C1 segment of cervical spinal cord (tissue), 14 donors: ENCODE measurements around the gene MRPL28.
"Not testable (repeated sequence)": the region's sequence is repeated elsewhere in the genome, so short reads cannot be mapped to it uniquely, and the experiment has no call there.

Source experiments
- DNase-seq, 14 donors: peaks; one replicate each; lab custom pipeline; 2025; lab: John Stamatoyannopoulos, UW

Gene MRPL28

DNA sequence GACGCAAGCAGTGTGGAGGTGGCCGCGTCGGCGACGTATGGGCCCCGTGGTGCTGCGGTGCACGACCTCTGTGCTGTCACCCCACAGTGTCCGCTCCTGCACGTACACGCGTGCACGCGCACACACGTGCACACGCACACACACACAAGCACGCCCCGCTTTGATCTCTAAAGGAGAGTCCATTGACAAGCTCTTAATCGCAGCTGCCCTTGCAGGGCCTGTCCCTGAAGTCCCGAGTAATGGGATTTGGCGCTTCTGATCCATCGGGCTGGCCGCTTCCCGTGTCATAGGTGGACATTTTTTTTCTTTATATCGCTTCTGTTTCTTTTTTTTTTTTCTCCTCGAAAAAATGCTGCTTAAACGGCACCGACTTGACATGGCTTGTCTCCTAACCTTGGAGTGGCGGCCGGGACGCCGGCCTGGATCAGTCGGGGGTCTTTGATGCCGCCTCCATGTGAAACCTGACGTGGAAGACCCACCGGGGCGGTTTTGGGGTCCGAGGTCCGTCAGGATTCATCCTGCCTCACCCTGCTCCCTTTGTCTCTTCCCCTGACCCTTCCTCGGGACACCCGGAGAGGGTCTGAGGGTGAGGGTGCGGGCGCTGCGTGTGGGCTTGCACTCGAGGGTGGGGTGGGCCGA, 9.5 kb downstream of the MRPL28 start:
- no peak for DNase-seq

- no peak for DNase-seq
These were observed 10.3 kb downstream of the MRPL28 start for GRCh38 chr16:359871-360697.

DNA sequence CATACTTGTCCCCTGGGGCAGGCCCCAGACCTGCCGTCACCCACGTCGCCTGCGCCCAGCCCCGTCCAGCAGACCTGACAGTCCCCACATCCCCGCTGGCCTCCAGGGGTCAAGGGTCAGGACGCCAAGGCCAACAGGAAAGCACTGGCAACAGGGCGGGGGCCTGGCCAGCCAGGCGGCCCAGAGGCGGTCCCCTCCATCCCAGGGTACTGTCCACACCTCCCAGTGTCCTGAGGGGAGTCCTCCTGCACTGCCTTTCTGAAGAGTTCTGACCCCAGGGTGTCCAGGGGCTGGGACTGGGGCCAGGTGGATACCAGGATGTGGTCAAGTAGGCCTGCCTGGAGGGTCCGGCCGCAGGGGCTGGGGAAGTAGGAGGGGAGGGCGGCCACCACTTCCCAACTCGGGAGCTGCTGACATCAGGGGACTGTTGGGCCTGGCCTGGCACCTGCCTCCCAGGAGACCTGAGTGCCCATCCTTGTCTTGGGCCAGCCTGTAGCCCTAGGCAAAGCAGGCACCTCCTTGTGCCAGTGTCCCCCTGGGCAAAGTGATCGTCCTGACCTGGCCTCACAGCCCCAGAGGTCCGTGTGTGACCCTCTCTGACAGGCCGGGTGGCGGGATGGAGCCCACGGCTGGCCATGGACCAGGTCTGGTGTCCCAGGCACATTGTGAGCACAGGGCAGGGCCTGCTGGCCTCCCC, 11.1 kb downstream of the MRPL28 start:
- no peak for DNase-seq

DNA sequence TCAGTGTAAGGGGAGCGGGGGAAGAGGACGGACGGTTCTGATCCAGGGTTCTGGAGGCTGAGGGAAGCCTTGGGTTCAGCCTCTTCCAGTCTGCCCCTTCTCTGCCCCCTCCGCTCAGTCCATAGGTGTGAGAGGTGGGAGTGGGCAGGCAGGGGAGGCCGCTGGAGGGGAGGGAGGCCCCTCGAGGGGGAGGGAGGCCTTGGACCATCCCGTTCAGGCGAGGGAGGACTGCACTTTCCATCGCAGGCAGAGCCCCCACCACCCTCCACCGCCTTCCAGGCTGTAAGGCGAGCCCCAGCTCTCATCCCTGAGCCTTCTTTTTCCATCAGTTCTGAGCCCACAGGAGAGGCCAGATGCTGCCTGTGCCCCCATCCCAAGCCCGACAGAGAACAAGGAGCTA, 13.6 kb downstream of the MRPL28 start:
- DNase-seq = no peak

DNA sequence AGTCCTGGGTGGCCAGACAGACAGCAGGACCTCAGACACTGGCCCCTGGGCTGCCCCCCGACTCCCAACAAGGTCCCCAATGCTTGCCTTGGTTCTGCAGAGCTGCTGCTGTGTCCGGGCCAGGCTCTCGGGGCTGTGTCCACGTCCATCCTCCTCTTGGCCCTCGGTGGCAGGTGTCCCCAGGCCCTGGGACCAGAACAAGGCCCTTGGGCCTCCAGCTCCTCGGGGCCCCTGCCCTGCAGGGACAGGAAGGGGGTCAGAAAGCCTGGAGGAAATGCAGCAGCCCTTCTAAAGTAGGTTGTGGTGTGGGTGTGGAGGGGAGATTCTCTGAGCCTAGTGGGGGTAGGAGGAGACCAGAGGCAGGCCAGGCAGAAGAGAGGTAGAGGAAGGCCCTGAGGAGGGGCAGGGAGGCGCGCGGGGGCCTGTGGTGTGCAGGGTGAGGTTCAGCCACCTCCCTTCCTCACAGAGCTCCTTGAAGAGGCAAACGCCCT, 15.3 kb downstream of the MRPL28 start:
- DNase-seq = no peak

DNA sequence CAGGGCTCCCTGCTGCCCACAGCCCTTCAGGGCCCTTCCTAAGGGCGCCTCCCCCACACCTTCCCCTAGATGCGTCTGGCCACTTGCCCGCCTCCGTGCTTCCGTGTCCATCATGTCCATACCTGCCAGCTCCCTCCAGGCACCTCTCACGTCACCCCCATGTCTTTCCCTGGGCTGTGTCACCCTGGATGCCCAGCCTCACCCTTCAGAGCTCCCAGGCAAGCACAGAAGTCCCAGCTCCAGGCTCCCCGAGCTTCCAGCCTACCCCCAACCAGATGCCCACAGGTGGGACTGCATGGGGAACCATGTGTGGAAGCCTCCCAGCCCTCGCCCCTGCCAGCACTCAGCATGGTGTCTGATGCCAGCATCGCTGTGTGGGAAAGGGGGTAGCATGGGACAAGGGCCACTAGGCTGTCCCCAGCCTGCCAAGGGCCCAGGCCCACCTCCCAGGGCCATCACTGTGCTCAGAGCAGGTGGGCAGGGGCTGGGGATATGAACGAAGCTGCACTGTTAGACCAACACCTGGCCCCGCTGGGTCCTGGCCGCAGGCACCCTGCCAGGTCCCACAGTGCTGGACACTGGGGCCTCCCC, 16.0 kb downstream of the MRPL28 start:
- DNase-seq = no peak

DNA sequence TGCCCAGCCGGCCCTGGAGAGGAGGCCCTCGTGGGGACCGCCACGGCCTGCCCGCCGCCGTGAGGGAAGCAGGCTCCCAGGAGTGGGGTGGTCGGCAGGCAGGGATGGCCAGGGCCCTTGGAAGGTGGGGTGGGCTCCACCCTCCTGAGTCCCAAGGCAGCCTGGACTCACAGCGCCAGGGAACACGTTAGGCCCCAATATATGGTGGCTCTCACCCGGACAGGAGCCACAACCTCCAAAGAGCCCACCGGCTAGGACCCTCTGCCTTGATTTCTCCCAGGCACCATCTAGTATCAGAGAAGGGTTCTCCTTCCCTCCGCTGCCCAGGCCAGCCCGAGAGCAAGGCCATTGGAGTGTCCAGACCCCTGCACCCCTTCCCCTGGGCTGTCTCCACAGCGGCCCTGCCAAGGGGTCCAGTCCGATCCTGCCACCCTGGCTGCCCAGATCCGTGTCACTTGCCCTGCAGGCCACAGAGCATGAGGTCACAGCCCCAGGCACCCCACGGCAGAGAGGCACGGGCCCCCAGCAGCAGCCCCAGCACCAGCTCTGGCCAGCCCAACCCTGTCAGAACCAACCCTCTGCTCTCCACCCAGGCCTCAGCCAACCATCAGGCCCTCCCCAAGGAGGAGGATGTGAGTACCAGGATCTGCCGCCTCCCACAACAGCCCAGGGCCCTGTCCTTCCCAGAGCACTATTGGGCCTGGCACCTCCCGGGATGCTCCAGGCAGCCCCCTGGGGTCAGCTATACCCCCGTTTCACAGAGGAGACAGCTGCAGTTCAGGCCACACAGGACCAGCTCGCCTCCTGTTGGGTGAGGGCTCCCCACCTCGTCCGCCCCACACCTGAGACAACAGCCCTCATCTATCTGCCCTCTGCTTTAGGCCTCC, 16.7 kb downstream of the MRPL28 start:
- peak in 1 of 14 donors; percentile 51 for DNase-seq

- peak; percentile 46 to 98 (median 92) for DNase-seq
These were observed 17.6 kb downstream of the MRPL28 start, which contains the start of gene AXIN1 for GRCh38 chr16:352547-353403. Gene AXIN1 (minus strand): TSS chr16:352723. CDS start chr16:347025, 5,698 bp downstream.

GRCh38 chr16:351804-352520, 18.4 kb downstream of the MRPL28 start:
- DNase-seq = peak in 2 of 14 donors; percentile 38 to 62

GRCh38 chr16:350203-350602, 20.1 kb downstream of the MRPL28 start:
- DNase-seq = no peak

GRCh38 chr16:349211-349610, 21.1 kb downstream of the MRPL28 start:
- no peak for DNase-seq

DNA sequence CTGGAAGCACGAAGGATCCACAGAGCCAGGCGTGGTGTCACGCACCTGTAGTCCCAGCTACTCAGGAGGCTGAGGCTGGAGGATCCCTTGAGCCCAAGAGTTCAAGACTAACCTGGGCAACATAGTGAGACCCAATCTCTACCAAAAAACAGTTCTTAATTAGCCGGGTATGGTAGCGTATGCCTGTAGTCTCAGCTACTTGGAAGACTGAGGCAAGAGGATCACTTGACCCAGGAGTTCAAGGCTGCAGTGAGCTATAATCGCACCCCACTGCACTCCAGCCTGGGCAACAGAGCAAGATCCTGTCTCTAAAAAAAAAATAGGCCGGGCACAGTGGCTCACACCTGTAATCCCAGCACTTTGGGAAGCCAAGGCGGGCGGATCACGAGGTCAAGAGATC, 21.8 kb downstream of the MRPL28 start:
- DNase-seq = not testable (repeated sequence)

- DNase-seq = no peak
These were observed 23.1 kb downstream of the MRPL28 start for GRCh38 chr16:347203-347602.

GRCh38 chr16:346587-346986, 23.8 kb downstream of the MRPL28 start:
- DNase-seq = no peak

GRCh38 chr16:345772-346171, 24.6 kb downstream of the MRPL28 start:
- no peak for DNase-seq

DNA sequence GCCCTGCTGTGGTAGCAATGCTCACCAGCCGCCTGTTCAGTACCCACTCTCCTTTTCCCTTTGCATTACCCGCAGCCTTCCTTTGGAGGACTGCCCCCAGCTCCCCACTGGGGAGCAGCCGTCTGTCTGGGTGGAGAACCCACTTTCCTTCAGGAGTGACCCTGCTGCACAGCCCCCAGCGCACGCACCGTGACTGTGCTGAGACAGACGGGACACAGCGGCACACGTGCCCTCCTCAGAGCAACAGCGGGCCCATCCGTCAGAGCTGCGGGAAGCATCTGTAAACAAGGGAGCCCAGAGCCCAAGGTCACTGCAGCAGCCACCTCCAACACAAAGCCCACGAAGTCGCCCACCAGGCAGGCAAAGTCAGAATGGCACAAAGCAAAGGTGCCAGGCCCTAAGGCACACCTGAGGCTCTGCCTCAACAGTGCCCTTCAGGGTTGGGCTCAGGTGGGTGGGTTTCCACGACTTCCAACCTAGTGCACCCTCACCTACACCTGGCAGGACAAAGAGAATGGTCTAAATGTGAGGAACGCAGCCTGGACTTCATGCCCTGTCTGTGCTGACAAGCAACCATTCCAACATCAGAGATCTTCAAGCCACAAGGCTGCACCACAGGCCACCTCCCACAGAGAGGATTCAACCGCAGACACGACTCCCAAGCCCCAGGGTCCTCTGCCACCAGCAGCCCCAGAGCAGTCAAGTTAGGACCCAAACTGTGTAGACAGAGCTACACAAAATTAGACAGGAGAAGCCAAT, 27.7 kb downstream of the MRPL28 start:
- no peak for DNase-seq

DNA sequence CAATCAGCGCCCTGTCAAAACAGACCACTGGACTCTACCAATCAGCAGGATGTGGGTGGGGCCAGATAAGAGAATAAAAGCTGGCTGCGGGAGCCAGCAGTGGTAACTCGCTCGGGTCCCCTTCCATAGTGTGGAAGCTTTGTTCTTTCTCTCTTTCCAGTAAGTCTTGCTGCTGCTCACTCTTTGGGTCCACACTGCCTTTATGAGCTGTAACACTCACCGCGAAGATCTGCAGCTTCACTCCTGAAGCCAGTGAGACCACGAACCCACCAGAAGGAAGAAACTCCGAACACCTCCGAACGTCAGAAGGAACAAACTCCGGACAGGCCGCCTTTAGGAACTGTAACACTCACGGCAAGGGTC, 28.4 kb downstream of the MRPL28 start:
- DNase-seq = not testable (repeated sequence)
